Tibial nerve (tissue), 4 donors: ENCODE results near the gene TRPC1. TPM values are rescaled to one million over a fixed set of nuclear protein-coding genes. Genes with fewer than 3 reads are reported as not detected.
A peak's percentile ranks its signal among the peaks of the same experiment; 100 is the strongest.

Source experiments
- DNase-seq, 2 donors: peaks; one replicate each; pipeline ENCODE4 v3.0.0-alpha.2; 2019; ENCODE audit warnings: low spot score in 2 of 2
- H3K27ac ChIP-seq, 4 donors: fragments of 200-600 bp; sonication (generic) in 3 of 4; one replicate each; pipeline ENCODE4 v1.5.1; 2017 to 2019; ENCODE audit warnings: mild to moderate bottlenecking in 1 of 4
- H3K27me3 ChIP-seq, 2 donors: fragments of 200-600 bp; sonication (generic) in 1 of 2; one replicate each; pipeline versions ENCODE4 v1.5.1 to v1.6.0; 2017 to 2019
- H3K36me3 ChIP-seq, 3 donors: fragments of 200-600 bp; sonication (generic); one replicate each; pipeline ENCODE4 v1.5.1; 2018 to 2019
- H3K4me1 ChIP-seq, 4 donors: fragments of 200-600 bp; sonication (generic) in 3 of 4; one replicate each; pipeline ENCODE4 v1.5.1; 2017 to 2019
- H3K4me3 ChIP-seq, 4 donors: fragments of 200-600 bp; sonication (generic) in 3 of 4; one replicate each; pipeline ENCODE4 v1.5.1; 2017 to 2019; ENCODE audit warnings: mild to moderate bottlenecking in 1 of 4, moderate library complexity in 1 of 4
- H3K9me3 ChIP-seq, 4 donors: fragments of 200-600 bp; sonication (generic) in 3 of 4; one replicate each; pipeline ENCODE4 v1.5.1; 2017 to 2019
- EP300 ChIP-seq, 2 donors: sonication (generic); formaldehyde crosslinking; IDR thresholded peaks; one replicate each; pipeline ENCODE4 v1.6.1; 2017; ENCODE audit warnings: antibody characterized with exemption in 2 of 2, mild to moderate bottlenecking in 1 of 2
- POLR2A ChIP-seq, 2 donors: fragments of 450-650 bp; IDR thresholded peaks; one replicate each; pipeline ENCODE4 v1.6.1; 2017; ENCODE audit warnings: antibody characterized with exemption in 2 of 2, mild to moderate bottlenecking in 2 of 2, moderate library complexity in 2 of 2
- WGBS, 2 donors: methylation state at CpG; one replicate each; pipeline ENCODE4 v1.1.5; 2018; 5-methylcytosine and 5-hydroxymethylcytosine counted together
- total RNA-seq, 4 donors: library from RNA; depleted of rRNA; stranded (reverse); fragments of >200 nt; gene quantifications; one replicate each; pipeline ENCODE4 v1.1.0, GENCODE V29; 2016
- TF ChIP-seq, protein P1 (sequence below), 5 experiments: fragments of 200-600 bp in 3 of 5; fragments of 450-650 bp in 2 of 5; sonication (generic) in 3 of 5; IDR thresholded peaks; one replicate each; pipeline ENCODE4 v1.5.1; 2016 to 2019; ENCODE audit warnings: antibody characterized with exemption in 5 of 5, mild to moderate bottlenecking in 3 of 5, moderate library complexity in 2 of 5

Gene TRPC1
- total RNA-seq, 4 donors from 2014 or later, result 23.4 to 47.7 (median 31.1) TPM

DNA sequence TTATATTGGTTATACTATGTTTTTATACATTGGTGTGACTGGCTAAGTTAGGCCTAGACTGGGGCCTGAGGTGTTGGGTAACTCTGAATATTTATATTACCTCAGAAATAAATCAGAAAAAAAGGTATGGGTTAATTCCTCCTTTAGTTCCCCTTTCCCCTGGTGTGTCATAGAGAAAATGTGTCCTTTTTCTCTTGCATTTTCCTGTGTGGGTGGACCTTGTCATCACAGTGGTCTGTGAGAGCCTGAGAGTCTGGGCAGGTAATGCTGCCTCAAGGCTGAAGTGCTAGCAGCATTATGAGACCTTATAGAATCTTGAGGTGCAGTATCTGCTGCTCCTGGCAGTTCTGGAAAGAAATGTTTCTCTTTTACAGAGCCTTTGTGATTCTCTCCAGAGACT, 95.3 kb downstream of the TRPC1 start:
- Histone ChIP-seq H3K27me3 (no peaks in the 10 kb centered on the region), H3K9me3 (no peaks in the 10 kb centered on the region), H3K4me1 (no peaks in the 10 kb centered on the region), H3K27ac (no peak overlapping the region), H3K36me3 (no peaks in the 10 kb centered on the region), H3K4me3 (no peak overlapping the region)
- TF ChIP-seq POLR2A (IDR thresholded peaks at IDR 0.05) (no peak), EP300 (IDR thresholded peaks at IDR 0.05) (no peak)
- TF ChIP-seq, protein P1, sequence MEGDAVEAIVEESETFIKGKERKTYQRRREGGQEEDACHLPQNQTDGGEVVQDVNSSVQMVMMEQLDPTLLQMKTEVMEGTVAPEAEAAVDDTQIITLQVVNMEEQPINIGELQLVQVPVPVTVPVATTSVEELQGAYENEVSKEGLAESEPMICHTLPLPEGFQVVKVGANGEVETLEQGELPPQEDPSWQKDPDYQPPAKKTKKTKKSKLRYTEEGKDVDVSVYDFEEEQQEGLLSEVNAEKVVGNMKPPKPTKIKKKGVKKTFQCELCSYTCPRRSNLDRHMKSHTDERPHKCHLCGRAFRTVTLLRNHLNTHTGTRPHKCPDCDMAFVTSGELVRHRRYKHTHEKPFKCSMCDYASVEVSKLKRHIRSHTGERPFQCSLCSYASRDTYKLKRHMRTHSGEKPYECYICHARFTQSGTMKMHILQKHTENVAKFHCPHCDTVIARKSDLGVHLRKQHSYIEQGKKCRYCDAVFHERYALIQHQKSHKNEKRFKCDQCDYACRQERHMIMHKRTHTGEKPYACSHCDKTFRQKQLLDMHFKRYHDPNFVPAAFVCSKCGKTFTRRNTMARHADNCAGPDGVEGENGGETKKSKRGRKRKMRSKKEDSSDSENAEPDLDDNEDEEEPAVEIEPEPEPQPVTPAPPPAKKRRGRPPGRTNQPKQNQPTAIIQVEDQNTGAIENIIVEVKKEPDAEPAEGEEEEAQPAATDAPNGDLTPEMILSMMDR (IDR thresholded peaks at IDR 0.05), result no peak
- DNase-seq, result no peak

DNA sequence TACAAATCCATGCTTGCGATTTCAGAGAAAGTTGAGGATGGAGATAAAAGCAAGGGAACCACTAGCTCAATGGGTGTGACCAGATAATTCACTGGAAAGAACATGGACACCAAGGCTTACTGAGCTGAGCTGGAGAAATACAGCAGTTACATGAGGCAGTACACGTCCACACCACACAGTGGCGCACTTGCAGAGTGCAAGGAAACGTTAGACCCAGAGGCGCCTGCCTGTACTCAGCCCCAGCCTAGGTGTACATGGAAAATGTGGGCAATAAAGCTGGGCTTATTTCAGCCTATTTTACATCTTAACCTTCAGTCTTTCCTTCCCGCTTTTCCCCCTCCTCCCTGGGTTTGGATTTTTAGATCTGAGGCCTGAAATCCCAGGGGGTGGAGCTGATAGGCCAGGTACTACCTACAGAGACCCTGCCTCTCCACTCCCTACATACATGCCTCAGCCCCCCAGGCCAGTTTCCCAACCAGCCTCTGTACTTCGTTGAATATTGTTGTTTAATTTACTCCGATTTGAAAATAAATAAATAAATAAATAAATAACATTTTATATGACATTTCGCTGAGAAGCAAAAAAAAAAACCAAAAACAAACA, 105.0 kb downstream of the TRPC1 start:
- 28 to 29% methylated on average over 9 of the region's 9 CpGs for WGBS, 2 donors
- no peak overlapping the region for H3K27ac ChIP-seq
- H3K9me3 ChIP-seq, result no peaks in the 10 kb centered on the region
- peaks cover 0 to 3% (median 0%) of the 10 kb centered on the region in 4 donors for H3K4me1 ChIP-seq
- H3K4me3 ChIP-seq, result no peak overlapping the region
- DNase-seq, result peak; percentile 60 to 90
- no peaks in the 10 kb centered on the region for H3K27me3 ChIP-seq
- TF ChIP-seq, protein P1 (IDR thresholded peaks at IDR 0.05), result peak; percentile 55 to 76 (median 63)
- no peak for TF ChIP-seq EP300 (IDR thresholded peaks at IDR 0.05)
- no peaks in the 10 kb centered on the region for H3K36me3 ChIP-seq

DNA sequence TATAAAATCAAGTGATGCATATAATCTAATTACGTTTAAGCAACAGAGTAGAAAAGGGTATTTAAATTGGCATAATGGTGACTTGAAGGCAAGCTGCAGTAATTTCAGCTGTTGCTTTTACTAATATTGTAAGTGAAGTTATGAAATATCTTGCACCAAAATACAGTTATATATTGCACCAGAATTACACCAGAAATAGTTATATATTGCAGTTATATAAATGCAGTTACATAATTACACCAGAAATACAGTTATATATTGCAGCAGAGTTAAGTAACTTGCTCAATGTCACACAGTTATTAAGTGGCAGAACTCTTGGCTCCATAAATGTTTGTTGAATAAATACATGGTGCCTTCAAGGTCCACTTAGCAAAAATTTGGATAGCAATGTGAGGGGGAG, 113.7 kb downstream of the TRPC1 start:
- WGBS, 2 donors, result 93 to 98% methylated on average over 1 of the region's 1 CpG
- DNase-seq, result no peak
- Histone ChIP-seq H3K36me3 (no peaks in the 10 kb centered on the region), H3K4me3 (no peak overlapping the region), H3K27ac (no peak overlapping the region), H3K4me1 (no peaks in the 10 kb centered on the region), H3K27me3 (no peaks in the 10 kb centered on the region), H3K9me3 (no peaks in the 10 kb centered on the region)
- TF ChIP-seq, protein P1 (IDR thresholded peaks at IDR 0.05), result no peak
- TF ChIP-seq EP300 (IDR thresholded peaks at IDR 0.05) (no peak), POLR2A (IDR thresholded peaks at IDR 0.05) (no peak)

DNA sequence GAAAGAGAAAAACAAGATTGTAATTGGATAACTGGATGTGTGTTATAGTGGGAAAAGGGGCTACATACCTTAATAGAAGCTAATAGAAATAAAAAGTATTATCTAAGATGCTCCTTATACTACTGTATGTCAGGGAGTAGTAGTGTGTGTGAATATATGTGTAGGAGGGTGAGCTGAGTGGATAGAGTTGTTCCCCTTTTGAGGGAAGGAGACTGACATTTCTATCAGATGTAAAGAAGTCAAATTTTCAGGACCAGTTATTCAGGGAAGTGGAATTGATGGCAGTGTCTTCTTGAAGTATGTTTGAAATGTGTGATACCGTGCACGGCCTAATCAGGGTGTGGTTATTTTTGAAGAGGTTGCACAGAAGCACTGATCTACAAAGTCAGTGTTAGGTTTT, 116.0 kb downstream of the TRPC1 start:
- Histone ChIP-seq H3K4me1 (no peaks in the 10 kb centered on the region), H3K27me3 (no peaks in the 10 kb centered on the region), H3K4me3 (no peak overlapping the region), H3K36me3 (no peaks in the 10 kb centered on the region), H3K9me3 (no peaks in the 10 kb centered on the region), H3K27ac (no peak overlapping the region)
- 89 to 95% methylated on average over 2 of the region's 2 CpGs for WGBS, 2 donors
- DNase-seq, result no peak
- TF ChIP-seq EP300 (IDR thresholded peaks at IDR 0.05), result no peak
- TF ChIP-seq, protein P1 (IDR thresholded peaks at IDR 0.05), result no peak
- TF ChIP-seq POLR2A (IDR thresholded peaks at IDR 0.05), result no peak

DNA sequence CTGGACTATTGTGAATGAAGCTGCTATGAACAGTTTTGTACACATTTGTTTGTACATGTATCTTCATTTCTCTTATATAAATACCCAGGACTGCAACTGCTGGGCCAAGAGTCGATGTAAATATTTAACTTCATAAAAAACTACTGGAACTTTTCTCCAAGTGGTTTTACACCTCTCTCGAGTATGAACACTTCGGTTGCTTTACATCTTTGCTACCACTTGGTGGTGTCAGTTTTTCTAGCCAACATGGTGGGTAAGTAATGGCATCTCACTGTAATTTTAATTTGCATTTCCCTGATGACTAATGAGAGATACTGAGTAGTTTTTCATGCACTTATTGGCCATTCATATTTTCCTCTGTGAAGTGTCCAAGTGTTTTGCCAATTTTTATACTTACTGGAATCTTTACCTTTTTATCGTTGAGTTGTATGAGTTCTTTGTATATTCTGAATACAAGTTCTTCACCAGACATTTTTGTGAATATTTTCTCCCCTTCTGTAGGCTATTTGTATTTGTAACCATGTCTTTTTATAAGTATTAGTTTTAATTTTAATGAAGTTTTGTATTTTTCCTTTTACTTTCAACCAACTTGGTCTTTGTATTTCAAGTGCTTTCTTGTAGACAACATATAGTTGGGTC, 120.6 kb downstream of the TRPC1 start:
- TF ChIP-seq POLR2A (IDR thresholded peaks at IDR 0.05) (no peak), EP300 (IDR thresholded peaks at IDR 0.05) (no peak)
- TF ChIP-seq, protein P1 (IDR thresholded peaks at IDR 0.05), result no peak
- whole genome bisulfite sequencing, 2 donors, result 65 to 68% methylated on average over 4 of the region's 4 CpGs
- no peak overlapping the region for H3K4me3 ChIP-seq
- no peak overlapping the region for H3K27ac ChIP-seq
- H3K27me3 ChIP-seq, result no peaks in the 10 kb centered on the region
- H3K4me1 ChIP-seq, result no peaks in the 10 kb centered on the region
- DNase-seq, result no peak
- no peaks in the 10 kb centered on the region for H3K9me3 ChIP-seq
- H3K36me3 ChIP-seq, result no peaks in the 10 kb centered on the region
